Esophagus muscularis mucosa (tissue), 4 donors: ENCODE data around the gene MSANTD3. TPM values are rescaled to one million over a fixed set of nuclear protein-coding genes. Genes with fewer than 3 reads are reported as not detected.

Experiments used
- DNase-seq: peaks from one replicate; pipeline ENCODE4 v3.0.0-alpha.2; 2017; ENCODE audit errors: extremely low spot score
- H3K27ac ChIP-seq, 4 donors: fragments of 200-600 bp; sonication (generic); replicated peaks in 1 of 4; 1 replicate in 3 of 4; 2 replicates in 1 of 4; pipeline ENCODE4 v1.5.1; 2016 to 2019; ENCODE audit warnings: mild to moderate bottlenecking in 1 of 4
- H3K27me3 ChIP-seq, 4 donors: fragments of 200-600 bp; sonication (generic); one replicate each; pipeline versions ENCODE4 v1.5.1 to v1.6.0; 2016 to 2019
- H3K36me3 ChIP-seq, 4 donors: fragments of 200-600 bp; sonication (generic); one replicate each; pipeline ENCODE4 v1.5.1; 2016 to 2019
- H3K4me1 ChIP-seq, 4 donors: fragments of 200-600 bp; sonication (generic); one replicate each; pipeline ENCODE4 v1.5.1; 2016 to 2019
- H3K4me3 ChIP-seq, 4 donors: fragments of 200-600 bp; sonication (generic); 1 replicate in 2 of 4; 2 replicates in 2 of 4; pipeline ENCODE4 v1.5.1; 2016 to 2019; ENCODE audit warnings: mild to moderate bottlenecking in 4 of 4, moderate library complexity in 1 of 4
- H3K9me3 ChIP-seq, 4 donors: fragments of 200-600 bp; sonication (generic); 1 replicate in 3 of 4; 2 replicates in 1 of 4; pipeline ENCODE4 v1.5.1; 2016 to 2019
- EP300 ChIP-seq: sonication (generic); formaldehyde crosslinking; IDR thresholded peaks from one replicate; pipeline ENCODE4 v1.6.1; 2017; ENCODE audit warnings: antibody characterized with exemption
- POLR2A ChIP-seq: fragments of 450-650 bp; IDR thresholded peaks from one replicate; pipeline ENCODE4 v1.6.1; 2017; ENCODE audit warnings: antibody characterized with exemption, moderate library complexity, mild to moderate bottlenecking, low read depth
- POLR2AphosphoS5 ChIP-seq, 2 donors: sonication (generic); formaldehyde crosslinking; IDR thresholded peaks; one replicate each; pipeline ENCODE4 v1.6.1; 2017; ENCODE audit warnings: antibody characterized with exemption in 2 of 2
- WGBS: methylation state at CpG from one replicate; pipeline ENCODE4 v1.1.5; 2018; 5-methylcytosine and 5-hydroxymethylcytosine counted together
- intact Hi-C: fragments of 100-400 bp; cut with DNase I; formaldehyde crosslinking; loops from one replicate; pipeline ENCODE4 v1.15.1; 2023
- total RNA-seq, 4 donors: library from RNA; depleted of rRNA; stranded (reverse); fragments of >200 nt; gene quantifications; one replicate each; pipeline versions ENCODE4 v1.1.0 to v1.2.1, GENCODE V29; 2016
- TF ChIP-seq, protein P1 (sequence below), 3 experiments: fragments of 200-600 bp in 2 of 3; fragments of 450-650 bp in 1 of 3; sonication (generic) in 2 of 3; IDR thresholded peaks; one replicate each; pipeline ENCODE4 v1.5.1; 2017 to 2019; ENCODE audit warnings: antibody characterized with exemption in 3 of 3, mild to moderate bottlenecking in 2 of 3, moderate library complexity in 1 of 3

MSANTD3 gene
- total RNA-seq, 4 donors from 2014 or later = 28.5 to 50.4 (median 41.3) TPM

DNA sequence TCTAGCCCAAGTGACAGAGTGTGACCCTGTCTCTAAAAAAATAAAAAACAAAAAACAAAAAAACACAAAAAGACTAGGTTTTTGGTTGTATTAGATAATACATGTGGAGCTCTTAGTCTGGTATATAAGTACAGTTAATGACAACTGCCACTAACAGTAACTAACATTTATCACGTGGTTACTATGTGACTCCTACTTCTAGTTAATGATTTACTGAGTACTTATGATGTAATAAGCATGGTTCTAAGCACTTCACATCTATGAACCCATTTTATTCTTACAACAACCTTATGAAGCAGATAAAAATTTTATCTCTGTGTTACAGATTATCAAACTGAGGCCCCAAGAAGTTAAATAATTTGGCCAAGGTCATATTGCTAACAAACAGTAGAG, 39.9 kb downstream of the MSANTD3 start:
- H3K4me1 ChIP-seq = peaks cover 7 to 10% (median 8%) of the 10 kb centered on the region in 4 donors
- DNase-seq = no peak
- H3K4me3 ChIP-seq = no peak overlapping the region
- no peaks in the 10 kb centered on the region for H3K9me3 ChIP-seq
- TF ChIP-seq POLR2A (no peak), POLR2AphosphoS5 (IDR thresholded peaks at IDR 0.05) (no peak), EP300 (no peak)
- TF ChIP-seq, protein P1, sequence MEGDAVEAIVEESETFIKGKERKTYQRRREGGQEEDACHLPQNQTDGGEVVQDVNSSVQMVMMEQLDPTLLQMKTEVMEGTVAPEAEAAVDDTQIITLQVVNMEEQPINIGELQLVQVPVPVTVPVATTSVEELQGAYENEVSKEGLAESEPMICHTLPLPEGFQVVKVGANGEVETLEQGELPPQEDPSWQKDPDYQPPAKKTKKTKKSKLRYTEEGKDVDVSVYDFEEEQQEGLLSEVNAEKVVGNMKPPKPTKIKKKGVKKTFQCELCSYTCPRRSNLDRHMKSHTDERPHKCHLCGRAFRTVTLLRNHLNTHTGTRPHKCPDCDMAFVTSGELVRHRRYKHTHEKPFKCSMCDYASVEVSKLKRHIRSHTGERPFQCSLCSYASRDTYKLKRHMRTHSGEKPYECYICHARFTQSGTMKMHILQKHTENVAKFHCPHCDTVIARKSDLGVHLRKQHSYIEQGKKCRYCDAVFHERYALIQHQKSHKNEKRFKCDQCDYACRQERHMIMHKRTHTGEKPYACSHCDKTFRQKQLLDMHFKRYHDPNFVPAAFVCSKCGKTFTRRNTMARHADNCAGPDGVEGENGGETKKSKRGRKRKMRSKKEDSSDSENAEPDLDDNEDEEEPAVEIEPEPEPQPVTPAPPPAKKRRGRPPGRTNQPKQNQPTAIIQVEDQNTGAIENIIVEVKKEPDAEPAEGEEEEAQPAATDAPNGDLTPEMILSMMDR (IDR thresholded peaks at IDR 0.05) = no peak
- 90% methylated on average over 1 of the region's 1 CpG for WGBS
- no peaks in the 10 kb centered on the region for H3K27me3 ChIP-seq
- H3K27ac ChIP-seq = no peak overlapping the region
- no peaks in the 10 kb centered on the region for H3K36me3 ChIP-seq
- intact Hi-C loops = no loop called here

DNA sequence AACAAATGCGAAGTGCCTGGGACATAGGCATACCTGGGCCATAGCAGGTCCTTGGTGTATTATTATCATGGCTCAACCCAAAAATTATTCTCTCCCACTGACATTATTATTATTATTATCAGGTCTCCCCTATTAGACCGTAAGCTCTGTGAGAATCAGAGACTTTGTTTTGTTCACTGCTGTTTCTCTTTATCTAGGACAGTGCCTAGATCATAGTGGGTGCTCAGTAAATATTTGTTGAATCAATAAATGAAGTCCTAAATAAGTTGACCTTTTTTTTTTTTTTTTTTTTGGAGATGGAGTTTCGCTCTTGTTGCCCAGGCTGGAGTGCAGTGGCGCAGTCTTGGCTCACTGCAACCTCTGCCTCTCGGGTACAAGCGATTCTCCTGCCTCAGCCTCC, 41.1 kb downstream of the MSANTD3 start:
- Histone ChIP-seq H3K9me3 (no peaks in the 10 kb centered on the region), H3K36me3 (no peaks in the 10 kb centered on the region), H3K27me3 (no peaks in the 10 kb centered on the region), H3K4me3 (no peak overlapping the region), H3K4me1 (peaks cover 7 to 17% (median 13%) of the 10 kb centered on the region in 4 donors), H3K27ac (no peak overlapping the region)
- intact Hi-C loops = no loop called here
- TF ChIP-seq POLR2AphosphoS5 (IDR thresholded peaks at IDR 0.05) = no peak
- TF ChIP-seq EP300 = no peak
- TF ChIP-seq, protein P1 (IDR thresholded peaks at IDR 0.05) = no peak
- TF ChIP-seq POLR2A = no peak
- no peak for DNase-seq
- 82% methylated on average over 6 of the region's 6 CpGs for WGBS

DNA sequence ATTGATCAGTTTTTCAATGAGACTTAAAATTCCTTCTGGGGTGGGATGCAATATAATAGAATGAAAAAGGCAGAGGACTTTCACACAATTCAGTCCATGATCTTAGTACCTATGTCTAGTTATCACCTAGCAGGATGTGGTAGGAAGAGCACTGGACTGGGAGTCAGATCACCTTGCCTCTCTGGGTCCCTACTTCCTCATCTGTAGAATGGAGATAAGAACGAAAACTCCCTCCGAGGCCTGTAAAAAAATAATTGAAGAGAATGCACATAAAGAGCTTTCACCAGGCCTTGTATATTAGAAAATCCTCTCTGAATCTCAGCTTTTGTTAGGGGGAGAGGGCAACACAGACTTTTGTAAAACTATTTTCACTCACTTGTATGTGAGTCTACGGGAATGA, 45.3 kb downstream of the MSANTD3 start:
- Histone ChIP-seq H3K9me3 (no peaks in the 10 kb centered on the region), H3K27ac (no peak overlapping the region), H3K4me1 (peaks cover 8 to 21% (median 16%) of the 10 kb centered on the region in 4 donors), H3K4me3 (peak overlapping the region in 3 of 4 donors; percentile 70 to 73 (median 71)), H3K27me3 (peaks cover 0 to 15% (median 0%) of the 10 kb centered on the region in 4 donors), H3K36me3 (no peaks in the 10 kb centered on the region)
- WGBS = 53% methylated on average over 3 of the region's 3 CpGs
- TF ChIP-seq POLR2AphosphoS5 (IDR thresholded peaks at IDR 0.05) (no peak), POLR2A (no peak), EP300 (no peak)
- TF ChIP-seq, protein P1 (IDR thresholded peaks at IDR 0.05) = no peak
- DNase-seq = no peak
- intact Hi-C loops = no loop called here

DNA sequence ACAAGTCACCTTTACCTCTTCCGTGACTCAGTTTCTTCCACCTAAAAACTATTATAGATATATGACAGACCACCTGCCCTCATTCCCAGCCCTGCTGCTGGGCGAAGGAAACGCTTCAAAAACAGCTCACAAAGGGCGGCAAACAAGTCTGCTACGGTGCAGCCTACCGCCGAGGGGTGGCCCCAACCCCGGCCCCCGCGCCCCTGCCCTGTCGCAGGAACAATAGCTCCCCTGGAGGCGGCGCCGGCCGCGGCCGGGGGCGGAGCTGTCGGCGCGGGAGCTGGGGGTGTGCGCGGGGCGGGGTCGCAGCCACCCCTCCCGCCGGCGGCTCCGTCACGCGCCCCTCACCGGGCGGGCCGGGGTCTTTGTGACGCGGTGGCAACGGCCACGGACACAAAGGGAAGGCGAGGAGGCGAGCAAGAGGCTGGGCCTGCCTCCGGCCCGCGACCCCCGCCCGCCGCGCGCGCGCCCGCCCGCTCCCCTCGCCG, 45.9 kb downstream of the MSANTD3 start, which contains the start of gene TMEFF1:
TMEFF1 (plus strand) TSS at position 362 of the 488 bp plus-strand sequence. CDS start 396 bp downstream, outside the sequence.
- Histone ChIP-seq H3K36me3 (no peaks in the 10 kb centered on the region), H3K27me3 (peaks cover 0 to 15% (median 0%) of the 10 kb centered on the region in 4 donors), H3K4me1 (peaks cover 8 to 21% (median 16%) of the 10 kb centered on the region in 4 donors), H3K9me3 (no peaks in the 10 kb centered on the region), H3K27ac (peak within 1 kb of the TSS in 1 of 4 donors; percentile 41), H3K4me3 (peak within 1 kb of the TSS; percentile 70 to 73 (median 72))
- DNase-seq = no peak
- 5% methylated on average over 7 of the region's 54 CpGs for WGBS
- no peak for TF ChIP-seq POLR2AphosphoS5 (IDR thresholded peaks at IDR 0.05)
- TF ChIP-seq, protein P1 (IDR thresholded peaks at IDR 0.05) = peak in 1 of 3 experiments; percentile 25
- intact Hi-C loops = no loop called here
